IMR-90 (cell line): ENCODE measurements around the gene ACTA1. TPM values are rescaled to one million over a fixed set of nuclear protein-coding genes. Genes with fewer than 3 reads are reported as not detected.

Experiments
- ATAC-seq: fragments of 200-7000 bp; cut with Tn5 transposase; 2 replicates; pipeline ENCODE4 v1.9.1; 2020; ENCODE audit warnings: low read depth, mild to moderate bottlenecking, moderate library complexity
- BruUV-seq: library from RNA; stranded (reverse); fragments of 400-500 nt; replicated peaks from 2 replicates; lab custom pipeline; 2021; lab: Mats Ljungman, UMichigan
- CTCF ChIA-PET: fragments of 300-600 bp; formaldehyde crosslinking; extraction: SDS; loops from one replicate; lab custom pipeline; 2021; ENCODE audit warnings: antibody characterized with exemption; lab: Yijun Ruan, JAX
- POLR2A ChIA-PET: fragments of 300-600 bp; sonication (Branson Sonifier 250); formaldehyde crosslinking; loops from one replicate; lab custom pipeline; 2022; ENCODE audit warnings: antibody characterized with exemption; ENCODE audit not compliant: unreplicated experiment; lab: Charles Lee
- DNase-seq: peaks from one replicate; pipeline ENCODE4 v3.0.0; 2013
- H2AFZ ChIP-seq: replicated peaks from 2 replicates; pipeline ENCODE3; 2013; ENCODE audit warnings: low read length, mild to moderate bottlenecking; ENCODE audit not compliant: poor library complexity
- H2AK5ac ChIP-seq: 2 replicates; pipeline ENCODE4 v1.6.1; 2013; ENCODE audit warnings: low read depth, low read length, inconsistent platforms
- H2AK9ac ChIP-seq: replicated peaks from 2 replicates; pipeline ENCODE3; 2013; ENCODE audit warnings: mild to moderate bottlenecking, low read depth, low read length, moderate library complexity; ENCODE audit not compliant: poor library complexity
- H2BK120ac ChIP-seq: 2 replicates; pipeline ENCODE4 v1.6.1; 2013; ENCODE audit warnings: low read depth, low read length, inconsistent platforms
- H2BK15ac ChIP-seq: 3 replicates; pipeline ENCODE4 v1.6.1; 2013; ENCODE audit warnings: low read depth, low read length, inconsistent platforms
- H2BK20ac ChIP-seq: 2 replicates; pipeline ENCODE4 v1.6.1; 2013; ENCODE audit warnings: low read depth, mild to moderate bottlenecking, inconsistent platforms, low read length, moderate library complexity
- H2BK5ac ChIP-seq: 2 replicates; pipeline ENCODE4 v1.6.1; 2013; ENCODE audit warnings: mild to moderate bottlenecking, low read depth, low read length, inconsistent platforms; ENCODE audit not compliant: poor library complexity, severe bottlenecking
- H3K14ac ChIP-seq: replicated peaks from 2 replicates; pipeline ENCODE4 v1.6.1; 2013; ENCODE audit warnings: low read depth, low read length, inconsistent platforms
- H3K18ac ChIP-seq: 2 replicates; pipeline ENCODE4 v1.6.1; 2013; ENCODE audit warnings: low read depth, low read length, control low read depth
- H3K23ac ChIP-seq: 2 replicates; pipeline ENCODE4 v1.6.1; 2013; ENCODE audit warnings: low read depth, low read length, inconsistent platforms
- H3K27ac ChIP-seq: 2 replicates; pipeline ENCODE4 v1.5.1; 2013; ENCODE audit warnings: mild to moderate bottlenecking, control low read depth, low read length; ENCODE audit not compliant: insufficient read depth
- H3K27me3 ChIP-seq: 2 replicates; pipeline ENCODE4 v1.6.1; 2013; ENCODE audit warnings: low read length; ENCODE audit not compliant: control insufficient read depth, insufficient read depth
- H3K36me3 ChIP-seq: 2 replicates; pipeline ENCODE4 v1.6.1; 2013; ENCODE audit warnings: low read length, mixed read lengths; ENCODE audit not compliant: control insufficient read depth, insufficient read depth
- H3K4ac ChIP-seq: 2 replicates; pipeline ENCODE4 v1.6.1; 2013; ENCODE audit warnings: low read depth, low read length, inconsistent platforms
- H3K4me1 ChIP-seq: 2 replicates; pipeline ENCODE4 v1.6.1; 2013; ENCODE audit warnings: low read length, mixed read lengths; ENCODE audit not compliant: control insufficient read depth, insufficient read depth
- H3K4me2 ChIP-seq: 2 replicates; pipeline ENCODE4 v1.6.1; 2013; ENCODE audit warnings: low read depth, mild to moderate bottlenecking, control low read depth, low read length, moderate library complexity
- H3K4me3 ChIP-seq: 2 replicates; pipeline ENCODE4 v1.5.1; 2013; ENCODE audit warnings: low read depth, mild to moderate bottlenecking, control low read depth, low read length, moderate library complexity; ENCODE audit not compliant: insufficient read depth
- H3K56ac ChIP-seq: 2 replicates; pipeline ENCODE4 v1.6.1; 2013; ENCODE audit warnings: low read length, inconsistent platforms; ENCODE audit not compliant: insufficient read depth; ENCODE audit errors: extremely low read depth
- H3K79me1 ChIP-seq, 2 experiments: 2 replicates each; pipeline ENCODE4 v1.6.1; 2013; ENCODE audit warnings: low read length in 2 of 2, inconsistent platforms in 1 of 2, low read depth in 1 of 2
- H3K9ac ChIP-seq: 2 replicates; pipeline ENCODE4 v1.6.1; 2013; ENCODE audit warnings: low read depth, low read length, control low read depth
- H3K9me1 ChIP-seq: 2 replicates; pipeline ENCODE4 v1.6.1; 2013; ENCODE audit warnings: low read length, inconsistent platforms; ENCODE audit not compliant: insufficient read depth
- H3K9me3 ChIP-seq: 2 replicates; pipeline ENCODE4 v1.6.1; 2013; ENCODE audit warnings: low read length; ENCODE audit not compliant: control insufficient read depth, insufficient read depth
- H4K20me1 ChIP-seq: 2 replicates; pipeline ENCODE4 v1.6.1; 2013; ENCODE audit warnings: low read length, inconsistent platforms; ENCODE audit not compliant: insufficient read depth
- H4K5ac ChIP-seq: 2 replicates; pipeline ENCODE4 v1.6.1; 2013; ENCODE audit warnings: mild to moderate bottlenecking, low read depth, low read length, control low read depth
- H4K8ac ChIP-seq, 2 experiments: 2 replicates each; pipeline ENCODE4 v1.6.1; 2013; ENCODE audit warnings: low read depth in 2 of 2, low read length in 2 of 2, control low read depth in 1 of 2, inconsistent platforms in 1 of 2
- H4K91ac ChIP-seq: 2 replicates; pipeline ENCODE4 v1.6.1; 2013; ENCODE audit warnings: low read depth, low read length, inconsistent platforms; ENCODE audit not compliant: insufficient read depth
- BHLHE40 ChIP-seq: fragments of 150-350 bp; IDR thresholded peaks from 2 replicates; pipeline ENCODE4 v1.6.1; 2016; ENCODE audit warnings: mild to moderate bottlenecking, low read depth, low read length
- CHD1 ChIP-seq: IDR thresholded peaks from 2 replicates; pipeline ENCODE4 v1.6.1; 2012; ENCODE audit warnings: low read depth, low read length, improper control_type of control experiment
- ELK1 ChIP-seq: fragments of 150-350 bp; IDR thresholded peaks from 2 replicates; pipeline ENCODE4 v1.6.1; 2016; ENCODE audit warnings: low read depth, mild to moderate bottlenecking, low read length, moderate library complexity, borderline replicate concordance
- FOS ChIP-seq: fragments of 150-350 bp; IDR thresholded peaks from 2 replicates; pipeline ENCODE4 v1.6.1; 2016; ENCODE audit warnings: low read depth, low read length
- MXI1 ChIP-seq: IDR thresholded peaks from 2 replicates; pipeline ENCODE4 v1.6.1; 2012; ENCODE audit warnings: low read depth, mild to moderate bottlenecking, low read length, moderate library complexity, borderline replicate concordance
- NFE2L2 ChIP-seq: fragments of 150-350 bp; IDR thresholded peaks from 2 replicates; pipeline ENCODE4 v1.6.1; 2016; ENCODE audit warnings: low read depth, mild to moderate bottlenecking, low read length
- POLR2A ChIP-seq: IDR thresholded peaks from 2 replicates; pipeline ENCODE4 v1.6.1; 2012; ENCODE audit warnings: mild to moderate bottlenecking, low read depth, low read length
- RAD21 ChIP-seq: IDR thresholded peaks from 2 replicates; pipeline ENCODE4 v1.6.1; 2012; ENCODE audit warnings: low read length, improper control_type of control experiment
- RCOR1 ChIP-seq: IDR thresholded peaks from 2 replicates; pipeline ENCODE4 v1.6.1; 2012; ENCODE audit warnings: mild to moderate bottlenecking, low read length, improper control_type of control experiment; ENCODE audit not compliant: insufficient replicate concordance
- SMC3 ChIP-seq: fragments of 150-350 bp; IDR thresholded peaks from 2 replicates; pipeline ENCODE4 v1.6.1; 2016; ENCODE audit warnings: low read depth, mild to moderate bottlenecking, antibody characterized with exemption, low read length, moderate library complexity
- WGBS, 2 experiments: methylation state at CpG; one replicate each; pipeline versions ENCODE4 v1.1.5 to v1.1.7; 2013; ENCODE audit warnings: missing lambda C conversion rate in 2 of 2; ENCODE audit not compliant: insufficient read length in 1 of 2; ENCODE audit errors: extremely low coverage in 2 of 2; 5-methylcytosine and 5-hydroxymethylcytosine counted together
- dilution Hi-C: fragments of 300-500 bp; cut with HindIII; formaldehyde crosslinking; loops from one replicate; pipeline ENCODE4 v1.14.3; 2018; ENCODE audit warnings: low sequenced_read_pairs; ENCODE audit not compliant: unreplicated experiment
- in situ Hi-C: fragments of 300-500 bp; cut with MboI; formaldehyde crosslinking; loops from 3 replicates; pipeline ENCODE4 v1.14.3; 2019; ENCODE audit warnings: low sequenced_read_pairs, inconsistent platforms, mixed read lengths
- intact Hi-C: fragments of 100-400 bp; cut with micrococcal nuclease; formaldehyde crosslinking; loops from 2 replicates; pipeline ENCODE4 v1.10.0; 2022
- polyA plus RNA-seq, 3 experiments: library from polyadenylated mRNA; depleted of rRNA; stranded (reverse); fragments of >200 nt; gene quantifications; 2 replicates each; pipeline ENCODE4 v1.2.3, GENCODE V29; 2012; ENCODE audit warnings: low replicate concordance in 1 of 3
- total RNA-seq: library from RNA; depleted of rRNA; stranded (reverse); fragments of >200 nt; gene quantifications from 2 replicates; pipeline ENCODE4 v1.2.3, GENCODE V29; 2012

Gene ACTA1
- total and polyA plus RNA-seq, 2 of the 4 experiments (the other 2 are of a cell fraction) = not detected

- no peaks in the 10 kb centered on the region for H3K79me1 ChIP-seq
- no peak overlapping the region for H2AK9ac ChIP-seq
- no peak overlapping the region for H3K9ac ChIP-seq
- H2BK120ac ChIP-seq = no peak overlapping the region
- intact Hi-C loops = no loop called here
- H3K14ac ChIP-seq = no peak overlapping the region
- DNase-seq = no peak
- no peak overlapping the region for H3K4me2 ChIP-seq
- no peak overlapping the region for H2BK20ac ChIP-seq
- H3K9me3 ChIP-seq = no peaks in the 10 kb centered on the region
- WGBS, 2 experiments = 100% methylated on average over 2 of the region's 4 CpGs; no CpG with 5 or more reads in 1 of the 2 experiments
- no peak overlapping the region for H4K5ac ChIP-seq
- no peak for ATAC-seq
- no peak overlapping the region for H3K23ac ChIP-seq
- H4K8ac ChIP-seq = no peak overlapping the region
- H3K4me1 ChIP-seq = no peaks in the 10 kb centered on the region
- H4K20me1 ChIP-seq = no peaks in the 10 kb centered on the region
- H3K27me3 ChIP-seq = no peaks in the 10 kb centered on the region
- no peak overlapping the region for H2AFZ ChIP-seq
- CTCF ChIA-PET = no interaction called here
- H2AK5ac ChIP-seq = no peak overlapping the region
- no peak overlapping the region for H2BK5ac ChIP-seq
- H3K4me3 ChIP-seq = no peak overlapping the region
- no peak overlapping the region for H4K91ac ChIP-seq
- H3K9me1 ChIP-seq = no peaks in the 10 kb centered on the region
- POLR2A ChIA-PET = no interaction called here
- H3K36me3 ChIP-seq = peaks cover 9% of the 10 kb centered on the region
- BruUV-seq = no TSS peak
- H3K27ac ChIP-seq = no peak overlapping the region
- H2BK15ac ChIP-seq = no peak overlapping the region
- H3K56ac ChIP-seq = no peak overlapping the region
- TF ChIP-seq RAD21 = no peak
- no peak for TF ChIP-seq FOS
- TF ChIP-seq CHD1 = no peak
- TF ChIP-seq ELK1 = no peak
- no peak for TF ChIP-seq NFE2L2
- TF ChIP-seq SMC3 = no peak
- no peak for TF ChIP-seq BHLHE40
- no peak for TF ChIP-seq RCOR1
- no peak for TF ChIP-seq MXI1
- TF ChIP-seq POLR2A = no peak
- in situ Hi-C loops = no loop called here
- dilution Hi-C loops = no loop called here
- no peak overlapping the region for H3K18ac ChIP-seq
- no peak overlapping the region for H3K4ac ChIP-seq
These were observed 20.2 kb upstream of the ACTA1 start for GRCh38 chr1:229454056-229454455.
